ENCODE results near the gene LYRM4. TPM values are rescaled to one million over a fixed set of nuclear protein-coding genes. Genes with fewer than 3 reads are reported as not detected.

LYRM4 gene
- total RNA-seq, 1 experiment from 2014 or later = 44.3 TPM

DNA sequence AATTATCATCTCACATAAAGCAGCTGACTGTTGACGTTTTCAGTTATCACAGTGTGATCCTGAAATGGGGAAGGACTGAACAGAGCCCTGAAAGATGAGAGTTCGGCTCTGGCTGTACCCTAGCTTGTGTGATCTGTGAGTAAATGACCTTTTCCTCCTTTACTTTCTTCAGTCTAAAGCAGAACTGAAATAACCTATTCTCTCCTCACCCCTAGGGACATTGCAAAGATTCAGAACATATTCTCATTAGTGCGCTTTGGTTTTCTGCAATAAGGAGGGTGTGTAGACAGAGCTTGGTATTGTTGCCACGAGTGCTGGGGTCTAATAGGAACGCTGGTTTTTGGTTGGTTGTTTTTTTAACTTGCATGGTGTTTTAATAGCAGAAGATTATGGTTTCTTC is 17.3 kb upstream of the LYRM4 start:
- no peak overlapping the region for H3K4me2 ChIP-seq (ENCODE audit: insufficient read depth, insufficient read length, low read length)
- no peak overlapping the region for H2AFZ ChIP-seq (ENCODE audit: low read length)
- no peaks in the 10 kb centered on the region for H4K20me1 ChIP-seq (ENCODE audit: control insufficient read depth, insufficient read depth, insufficient read length)
- H3K23ac ChIP-seq (ENCODE audit: insufficient read length, low read depth, low read length) = no peak overlapping the region
- no peak overlapping the region for H2BK12ac ChIP-seq (ENCODE audit: insufficient read length, low read depth, low read length)
- H3K27me3 ChIP-seq (ENCODE audit: insufficient read depth, low read length) = no peaks in the 10 kb centered on the region
- no peak overlapping the region for H2BK15ac ChIP-seq (ENCODE audit: low read depth, low read length)
- no peak for DNase-seq
- no peak overlapping the region for H3K4ac ChIP-seq (ENCODE audit: low read depth, low read length)
- WGBS (ENCODE audit: extremely low coverage, insufficient read length, low lambda C conversion rate) = no CpG with 5 or more reads among the region's 5 CpGs
- no peak overlapping the region for H2BK120ac ChIP-seq (ENCODE audit: low read depth, low read length, poor library complexity, severe bottlenecking)
- H3K56ac ChIP-seq (ENCODE audit: insufficient read length, low read depth, low read length) = no peak overlapping the region
- no peak overlapping the region for H3K27ac ChIP-seq (ENCODE audit: insufficient read length, low read depth, low read length)
- no peak overlapping the region for H2BK20ac ChIP-seq (ENCODE audit: low read depth, low read length, poor library complexity, severe bottlenecking)
- H3K36me3 Mint-ChIP-seq (ENCODE audit: insufficient read depth in 1 of 3, low read depth in 3 of 3) = no peaks in the 10 kb centered on the region
- H3K4me1 ChIP-seq (ENCODE audit: insufficient read depth, low read length) = peaks cover 2% of the 10 kb centered on the region; the same call in 1 of the 2 replicates
- no peak overlapping the region for H2BK5ac ChIP-seq (ENCODE audit: insufficient read length, low read length)
- H3K9ac ChIP-seq (ENCODE audit: extremely low read depth, insufficient read length, low read length) = no peak overlapping the region
- H3K18ac ChIP-seq (ENCODE audit: insufficient read length, low read depth, low read length) = no peak overlapping the region
- no peaks in the 10 kb centered on the region for H3K79me2 ChIP-seq (ENCODE audit: insufficient read depth, low read length)
- peak overlapping the region in 1 of 3 experiments; percentile 46; a peak in 1 of 7 replicates for H3K27ac Mint-ChIP-seq
- H3K27me3 Mint-ChIP-seq (ENCODE audit: low read depth) = no peaks in the 10 kb centered on the region
- no peak overlapping the region for H4K91ac ChIP-seq (ENCODE audit: insufficient read length, low read depth, low read length)
- no peak overlapping the region for H3K4me3 Mint-ChIP-seq
- TF ChIP-seq CTCF (conservative IDR thresholded peaks at IDR 0.05) = no peak
- H3K4me1 Mint-ChIP-seq = peaks cover 17 to 23% of the 10 kb centered on the region in 2 experiments
- no peak overlapping the region for H3T11ph ChIP-seq (ENCODE audit: low read length)
- no peak overlapping the region for H3K14ac ChIP-seq (ENCODE audit: insufficient read depth, low read length)
- H3K23me2 ChIP-seq (ENCODE audit: insufficient read length, low read depth, low read length, poor library complexity, severe bottlenecking) = no peaks in the 10 kb centered on the region
- no peak overlapping the region for H4K8ac ChIP-seq (replicated peaks; ENCODE audit: insufficient read length, low read depth, low read length)
- no peaks in the 10 kb centered on the region for H3K9me3 Mint-ChIP-seq
- H3K79me1 ChIP-seq (ENCODE audit: insufficient read depth, low read depth, low read length, poor library complexity, severe bottlenecking) = peaks cover 5% of the 10 kb centered on the region
- H2AK5ac ChIP-seq (ENCODE audit: insufficient read length, low read length) = no peak overlapping the region
- no peaks in the 10 kb centered on the region for H3K9me3 ChIP-seq (ENCODE audit: control insufficient read depth, low read depth, low read length)
- H4K5ac ChIP-seq (ENCODE audit: insufficient read length, low read depth, low read length) = no peak overlapping the region

All from H9 (cell line).